SH-SY5Y (cell line): ENCODE measurements around the gene PEX14.

Experiments
- GATA2 ChIP-seq: IDR thresholded peaks from 2 replicates; pipeline ENCODE4 v1.6.1; 2011; ENCODE audit warnings: mild to moderate bottlenecking, low read depth, low read length
- GATA3 ChIP-seq: IDR thresholded peaks from 2 replicates; pipeline ENCODE4 v1.6.1; 2011; ENCODE audit warnings: low read depth, mild to moderate bottlenecking, low read length, moderate library complexity

DNA sequence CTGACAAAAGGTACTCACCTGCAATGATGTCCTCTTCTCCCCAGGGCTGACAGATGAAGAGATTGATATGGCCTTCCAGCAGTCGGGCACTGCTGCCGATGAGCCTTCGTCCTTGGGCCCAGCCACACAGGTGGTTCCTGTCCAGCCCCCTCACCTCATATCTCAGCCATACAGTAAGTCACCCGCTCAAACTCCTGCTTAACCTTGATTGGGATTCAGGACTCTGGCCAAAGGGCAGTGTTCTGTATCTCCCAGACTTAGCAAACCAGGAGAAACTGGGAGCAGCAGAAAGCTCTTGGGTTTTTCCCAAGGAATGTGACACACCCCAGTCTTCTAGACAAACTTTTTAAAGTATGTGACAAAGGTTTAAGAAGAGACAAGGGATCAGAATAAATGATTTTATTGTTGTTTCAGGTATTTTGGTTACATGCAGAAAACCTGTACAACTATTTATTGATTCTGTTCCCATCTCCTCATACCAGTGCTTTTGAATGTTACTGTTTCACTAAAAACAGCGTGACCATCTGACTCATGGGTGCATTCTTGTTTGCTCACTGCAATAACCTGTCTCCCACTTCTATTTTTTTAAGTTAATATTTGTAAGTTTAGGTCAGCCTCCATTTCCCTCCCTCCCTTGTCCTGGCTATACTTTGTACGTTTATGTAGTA, 124.6 kb downstream of the PEX14 start:
- TF ChIP-seq GATA2: no peak
- TF ChIP-seq GATA3: no peak
